ENCODE measurements around the gene RNF8. TPM values are rescaled to one million over a fixed set of nuclear protein-coding genes. Genes with fewer than 3 reads are reported as not detected.

RNF8 gene
- total and polyA plus RNA-seq, 2 of the 4 experiments (the other 2 are of a cell fraction): 16.5 to 17.9 TPM

GRCh38 chr6:37407948-37408347 lies 54.2 kb downstream of the RNF8 start:
- Histone ChIP-seq H4K8ac (ENCODE audit: low read depth in 2 of 2, low read length in 2 of 2) (no peak overlapping the region), H3K4ac (ENCODE audit: low read depth, low read length) (no peak overlapping the region), H2BK120ac (ENCODE audit: low read depth, low read length) (no peak overlapping the region), H3K14ac (replicated peaks; ENCODE audit: low read depth, low read length) (no peak overlapping the region), H3K4me1 (ENCODE audit: control insufficient read depth, insufficient read depth, low read length) (no peaks in the 10 kb centered on the region), H3K9me3 (ENCODE audit: control insufficient read depth, insufficient read depth, low read length) (no peaks in the 10 kb centered on the region), H3K9me1 (ENCODE audit: insufficient read depth, low read length) (no peaks in the 10 kb centered on the region), H3K56ac (ENCODE audit: extremely low read depth, insufficient read depth, low read length) (no peak overlapping the region), H2BK5ac (ENCODE audit: low read depth, low read length, poor library complexity, severe bottlenecking) (no peak overlapping the region), H2BK15ac (ENCODE audit: low read depth, low read length) (no peak overlapping the region), H2AK5ac (ENCODE audit: low read depth, low read length) (no peak overlapping the region), H3K36me3 (ENCODE audit: control insufficient read depth, insufficient read depth, low read length) (no peaks in the 10 kb centered on the region), H4K20me1 (ENCODE audit: insufficient read depth, low read length) (no peaks in the 10 kb centered on the region), H3K23ac (ENCODE audit: low read depth, low read length) (no peak overlapping the region), H2BK20ac (ENCODE audit: low read depth, low read length) (no peak overlapping the region), H3K4me2 (ENCODE audit: low read depth, low read length) (no peak overlapping the region), H2AK9ac (replicated peaks; ENCODE audit: low read depth, low read length, poor library complexity) (no peak overlapping the region), H3K18ac (ENCODE audit: low read depth, low read length) (no peak overlapping the region), H3K79me1 (ENCODE audit: low read depth in 1 of 2, low read length in 2 of 2) (no peaks in the 10 kb centered on the region), H3K4me3 (ENCODE audit: insufficient read depth, low read depth, low read length) (no peak overlapping the region), H3K27me3 (ENCODE audit: control insufficient read depth, insufficient read depth, low read length) (peaks cover 8% of the 10 kb centered on the region), H4K5ac (ENCODE audit: low read depth, low read length) (no peak overlapping the region), H2AFZ (replicated peaks; ENCODE audit: low read length, poor library complexity) (no peak overlapping the region), H4K91ac (ENCODE audit: insufficient read depth, low read depth, low read length) (no peak overlapping the region), H3K27ac (ENCODE audit: insufficient read depth, low read length) (no peak overlapping the region), H3K9ac (ENCODE audit: low read depth, low read length) (no peak overlapping the region)
- dilution Hi-C loops (cut with HindIII; ENCODE audit: low sequenced_read_pairs, unreplicated experiment): no loop called here
- TF ChIP-seq SMC3 (IDR thresholded peaks at IDR 0.05; ENCODE audit: low read depth, low read length): no peak
- TF ChIP-seq FOS (IDR thresholded peaks at IDR 0.05; ENCODE audit: low read depth, low read length): no peak
- no peak for TF ChIP-seq ELK1 (IDR thresholded peaks at IDR 0.05; ENCODE audit: borderline replicate concordance, low read depth, low read length)
- TF ChIP-seq RCOR1 (IDR thresholded peaks at IDR 0.05; ENCODE audit: insufficient replicate concordance, low read length): no peak
- no peak for TF ChIP-seq POLR2A (IDR thresholded peaks at IDR 0.05; ENCODE audit: low read depth, low read length)
- TF ChIP-seq NFE2L2 (IDR thresholded peaks at IDR 0.05; ENCODE audit: low read depth, low read length): no peak
- no peak for TF ChIP-seq MAZ (IDR thresholded peaks at IDR 0.05; ENCODE audit: borderline replicate concordance, low read depth, low read length)
- TF ChIP-seq MXI1 (IDR thresholded peaks at IDR 0.05; ENCODE audit: borderline replicate concordance, low read depth, low read length): no peak
- TF ChIP-seq CEBPB (IDR thresholded peaks at IDR 0.05; ENCODE audit: low read depth, low read length): no peak
- intact Hi-C loops (cut with micrococcal nuclease): no loop called here
- in situ Hi-C loops (cut with MboI; ENCODE audit: low sequenced_read_pairs): no loop called here
- no CpG with 5 or more reads among the region's 5 CpGs for WGBS, 2 experiments (ENCODE audit: extremely low coverage in 2 of 2, insufficient read length in 1 of 2)
- no peak for DNase-seq
- ChIA-PET CTCF (no interaction called here), POLR2A (ENCODE audit: unreplicated experiment) (no interaction called here)
- no peak for ATAC-seq (ENCODE audit: low read depth)
- no TSS peak for BruUV-seq (replicated peaks)

Measured in IMR-90 (cell line).